Hematopoietic multipotent progenitor cell (in vitro differentiated cells): ENCODE measurements around the gene GRWD1. TPM values are rescaled to one million over a fixed set of nuclear protein-coding genes. Genes with fewer than 3 reads are reported as not detected.
"Not testable (repeated sequence)": the region's sequence is repeated elsewhere in the genome, so short reads cannot be mapped to it uniquely, and the experiment has no call there.

Source experiments
- DNase-seq, 3 donors: peaks; one replicate each; pipeline ENCODE4 v3.0.0-alpha.2; 2011 to 2015; ENCODE audit warnings: low read depth in 2 of 3, low spot score in 2 of 3
- total RNA-seq: library from RNA; depleted of rRNA; stranded (reverse); fragments of >200 nt; gene quantifications from one replicate; pipeline ENCODE4 v1.2.3, GENCODE V29; 2012

The GRWD1 gene
- total RNA-seq, 1 donor = 41.2 TPM

DNA sequence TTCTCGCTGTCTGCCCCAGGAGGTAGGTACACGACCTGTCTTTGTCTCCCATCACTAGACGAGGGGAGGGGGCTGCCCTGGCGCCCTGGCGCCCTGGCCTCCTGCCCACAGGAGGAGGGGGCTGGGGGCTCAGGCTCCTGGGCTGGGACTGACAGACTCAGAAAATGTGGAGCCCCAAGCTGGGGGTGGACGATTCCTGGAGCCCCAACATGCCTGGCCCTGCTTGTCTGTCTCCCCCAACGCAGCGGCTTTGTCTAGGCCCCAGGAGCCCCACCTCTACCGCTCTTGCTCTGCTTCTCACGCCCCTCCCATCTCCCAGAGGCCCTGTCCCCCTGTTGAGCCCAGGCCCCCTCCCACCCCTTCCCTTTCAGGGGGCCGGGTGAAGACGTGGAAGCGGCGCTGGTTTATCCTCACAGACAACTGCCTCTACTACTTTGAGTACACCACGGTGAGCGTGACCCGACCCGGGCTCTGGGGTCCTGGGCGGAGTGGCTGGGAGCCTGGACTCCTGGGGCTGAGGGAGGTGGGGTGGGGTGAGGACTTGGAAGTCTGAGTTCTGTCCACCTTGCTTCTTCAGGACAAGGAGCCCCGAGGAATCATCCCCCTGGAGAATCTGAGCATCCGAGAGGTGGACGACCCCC is 32.0 kb downstream of the GRWD1 start:
- DNase-seq = no peak

GRCh38 chr19:48478339-48479256 is 32.8 kb downstream of the GRWD1 start:
- no peak for DNase-seq

DNA sequence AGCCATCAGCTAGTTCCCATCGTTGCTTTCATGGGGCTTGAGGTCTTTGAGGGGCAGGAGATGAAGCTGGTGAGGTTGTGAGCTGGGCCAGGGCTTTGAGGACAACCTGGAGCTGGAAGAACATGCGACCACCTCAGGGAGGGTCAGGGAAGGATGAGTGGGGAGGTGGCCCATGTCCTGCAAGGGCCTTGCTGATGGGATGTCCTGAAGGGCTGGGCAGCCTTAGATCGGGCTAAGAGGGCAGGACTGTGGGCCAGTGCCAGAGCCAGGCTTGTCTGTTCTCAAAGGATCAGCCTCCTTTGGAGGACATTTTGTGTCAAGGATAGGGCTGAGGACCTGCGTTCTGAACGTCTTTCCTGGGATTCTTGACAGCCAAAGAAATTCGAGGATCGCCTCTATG is 33.9 kb downstream of the GRWD1 start:
- DNase-seq = no peak

GRCh38 chr19:48480183-48480557 is 34.4 kb downstream of the GRWD1 start:
- peak in 2 of 3 donors; percentile 36 to 55 for DNase-seq

DNA sequence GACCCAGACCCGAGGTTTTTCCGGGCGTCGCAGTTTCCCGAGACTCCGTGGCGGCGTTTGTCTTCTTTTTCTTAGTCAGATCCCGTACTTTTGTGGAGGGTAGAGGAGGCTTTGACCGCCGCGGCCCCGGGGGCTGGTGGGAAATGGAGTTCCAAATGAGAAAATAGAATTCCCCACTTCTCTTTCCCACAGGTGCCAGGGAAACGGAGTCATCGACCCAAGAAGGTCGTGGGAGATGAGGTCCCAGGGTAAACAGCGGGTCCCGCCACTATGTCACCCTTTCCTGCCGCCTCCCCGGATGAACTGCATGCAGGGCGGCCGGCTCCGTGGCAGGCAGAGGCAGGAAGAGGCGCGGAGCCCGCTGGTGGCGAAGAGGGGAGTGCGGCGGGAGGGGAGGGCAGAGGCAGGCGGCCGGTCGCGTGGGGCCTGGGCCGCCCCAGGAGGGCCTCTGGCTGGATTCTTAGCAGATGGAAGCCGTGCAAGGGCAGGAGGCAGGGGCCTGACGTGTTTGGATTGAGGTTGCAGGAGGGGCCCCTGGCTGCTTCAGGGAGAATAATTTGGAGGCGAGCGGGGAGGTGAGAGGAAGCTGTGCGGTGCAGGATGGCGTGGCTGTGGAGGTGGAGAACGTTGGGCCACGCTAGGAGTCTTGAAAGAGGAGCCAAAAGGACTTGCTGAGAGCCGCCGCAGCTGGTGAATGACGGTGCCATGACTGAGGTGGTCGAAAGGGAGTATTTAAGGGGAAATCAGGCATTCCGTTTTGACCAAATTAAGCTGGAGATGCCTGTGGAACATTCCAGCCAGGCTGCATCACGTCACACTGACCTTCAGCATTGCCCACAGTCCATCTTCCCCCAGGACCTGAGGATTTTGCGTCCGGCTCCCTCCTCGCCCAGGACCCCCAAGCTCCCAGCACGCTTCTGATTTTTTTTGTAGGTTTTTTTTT is 35.0 kb downstream of the GRWD1 start:
- peak in 2 of 3 donors; percentile 39 to 47 for DNase-seq

DNA sequence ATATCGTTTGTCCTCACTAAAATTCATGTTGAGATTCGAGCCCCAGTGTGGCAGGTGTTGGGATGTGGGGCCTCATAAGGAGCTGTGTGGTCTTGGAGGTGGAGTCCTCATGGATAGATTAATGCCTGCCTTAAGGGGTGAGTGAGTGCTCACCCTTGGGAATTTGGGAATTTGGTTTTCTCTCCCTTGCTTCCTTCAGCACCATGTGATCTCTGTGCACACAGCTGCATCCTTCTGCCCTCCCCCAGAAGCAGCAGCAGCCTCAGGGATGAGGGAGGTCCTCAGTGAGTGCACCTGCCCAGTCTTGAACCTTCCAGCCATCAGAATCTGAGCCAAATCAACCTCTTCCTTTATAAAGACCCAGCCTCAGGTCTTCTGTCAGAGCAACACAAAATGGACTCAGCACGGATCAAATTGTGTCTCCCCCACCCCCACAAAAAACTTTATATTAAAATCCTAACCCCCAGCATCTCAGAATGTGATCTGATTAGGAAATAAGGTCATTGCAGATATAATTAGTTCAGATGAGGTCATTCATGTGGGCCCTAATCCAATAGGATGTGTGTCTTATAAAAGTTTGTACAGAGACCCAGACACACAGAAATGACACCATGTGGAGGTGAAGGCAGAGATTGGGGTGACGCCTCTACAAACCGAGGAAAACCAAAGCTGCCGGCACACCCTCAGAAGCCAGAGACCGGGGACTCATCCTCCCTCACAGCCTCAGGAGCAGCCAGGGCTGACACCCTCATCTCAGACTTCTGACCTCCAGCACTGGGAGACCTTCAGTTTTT is 36.3 kb downstream of the GRWD1 start:
- DNase-seq = no peak

DNA sequence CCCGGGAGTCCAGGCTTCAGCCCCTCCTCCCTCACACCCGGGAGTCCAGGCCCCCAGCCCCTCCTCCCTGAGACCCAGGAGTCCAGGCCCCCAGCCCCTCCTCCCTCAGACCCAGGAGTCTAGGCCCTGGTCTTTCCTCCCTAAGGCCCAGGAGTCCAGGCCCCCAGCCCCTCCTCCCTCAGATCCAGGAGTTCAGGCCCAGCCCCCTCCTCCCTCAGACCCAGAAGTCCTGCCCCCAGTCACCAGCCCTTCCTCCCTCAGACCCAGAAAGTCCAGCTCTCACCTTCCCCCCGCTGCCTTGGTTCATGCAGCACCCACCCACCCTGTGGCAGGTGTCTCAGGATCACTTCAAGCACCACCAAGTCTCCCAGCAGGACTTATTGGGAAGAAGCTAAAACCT is 37.5 kb downstream of the GRWD1 start:
- DNase-seq = no peak

DNA sequence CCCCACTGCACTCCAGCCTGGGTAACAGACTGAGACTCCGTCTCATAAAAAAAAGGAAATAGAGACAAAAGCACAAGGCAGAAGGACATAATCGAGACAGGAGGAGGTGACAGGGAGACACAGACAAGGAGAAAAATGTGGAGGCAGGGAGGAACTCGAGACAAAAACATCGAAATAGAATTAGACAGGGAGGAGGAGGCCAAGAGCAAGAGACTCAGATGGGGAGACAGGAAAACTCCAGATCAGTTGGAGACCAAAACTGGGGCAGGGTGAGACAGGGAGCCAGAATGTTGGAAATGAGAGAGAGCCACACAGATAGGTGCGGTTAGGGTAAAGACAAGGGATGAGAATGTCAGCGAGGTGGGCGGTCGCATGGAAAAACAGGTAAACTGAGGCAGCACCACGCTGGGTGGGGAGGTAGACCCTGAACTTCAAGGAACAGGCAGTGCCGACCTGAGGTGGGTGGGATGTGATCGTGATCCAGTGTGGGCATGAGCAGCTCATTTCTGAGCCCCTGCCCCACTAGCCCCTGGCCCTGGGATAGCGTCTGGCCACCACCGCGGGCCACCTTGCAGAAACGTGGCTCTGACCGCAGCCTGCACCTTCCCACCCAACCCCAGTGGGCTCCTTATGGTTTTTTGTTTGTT is 38.6 kb downstream of the GRWD1 start:
- DNase-seq = no peak

- DNase-seq = no peak
Measured at GRCh38 chr19:48484931-48485612, 39.3 kb downstream of the GRWD1 start.

DNA sequence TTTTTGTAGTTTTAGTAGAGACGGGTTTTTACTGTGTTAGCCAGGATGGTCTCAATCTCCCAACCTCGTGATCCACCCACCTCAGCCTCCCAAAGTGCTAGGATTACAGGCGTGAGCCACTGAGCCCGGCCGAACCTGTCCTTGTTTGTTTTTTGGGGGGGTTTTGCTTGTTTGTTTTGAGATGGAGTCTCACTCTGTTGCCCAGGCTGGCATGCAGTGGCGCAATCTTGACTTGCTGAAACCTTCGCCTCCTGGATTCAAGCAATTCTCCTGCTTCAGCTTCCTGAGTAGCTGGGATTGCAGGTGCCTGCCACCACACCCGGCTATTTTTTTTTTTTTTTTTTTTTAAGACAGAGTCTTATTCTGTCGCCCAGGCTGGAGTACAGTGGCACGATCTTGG is 40.9 kb downstream of the GRWD1 start:
- not testable (repeated sequence) for DNase-seq

DNA sequence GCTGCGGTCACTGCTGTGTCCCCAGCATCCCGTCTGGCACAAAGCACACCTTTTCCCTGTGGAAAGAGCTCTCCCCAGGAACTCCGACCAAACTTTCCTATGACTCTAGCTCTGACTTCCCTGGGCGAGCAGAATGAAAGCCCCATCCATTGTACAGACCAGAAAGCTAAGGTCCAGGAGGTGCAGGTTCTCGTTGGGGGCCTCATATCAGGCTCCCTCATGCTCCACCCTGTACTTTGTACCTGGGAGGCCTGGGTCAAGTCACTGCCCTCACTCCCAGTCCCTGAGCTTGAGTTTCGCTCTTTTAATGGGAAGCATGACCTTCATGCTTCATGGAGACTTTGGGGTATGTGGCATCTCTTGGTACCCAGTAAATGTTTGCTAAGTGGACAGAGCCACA is 41.8 kb downstream of the GRWD1 start:
- no peak for DNase-seq

- DNase-seq = no peak
Measured at GRCh38 chr19:48487948-48488347, 42.2 kb downstream of the GRWD1 start.

GRCh38 chr19:48488478-48488877 is 42.7 kb downstream of the GRWD1 start:
- not testable (repeated sequence) for DNase-seq

DNA sequence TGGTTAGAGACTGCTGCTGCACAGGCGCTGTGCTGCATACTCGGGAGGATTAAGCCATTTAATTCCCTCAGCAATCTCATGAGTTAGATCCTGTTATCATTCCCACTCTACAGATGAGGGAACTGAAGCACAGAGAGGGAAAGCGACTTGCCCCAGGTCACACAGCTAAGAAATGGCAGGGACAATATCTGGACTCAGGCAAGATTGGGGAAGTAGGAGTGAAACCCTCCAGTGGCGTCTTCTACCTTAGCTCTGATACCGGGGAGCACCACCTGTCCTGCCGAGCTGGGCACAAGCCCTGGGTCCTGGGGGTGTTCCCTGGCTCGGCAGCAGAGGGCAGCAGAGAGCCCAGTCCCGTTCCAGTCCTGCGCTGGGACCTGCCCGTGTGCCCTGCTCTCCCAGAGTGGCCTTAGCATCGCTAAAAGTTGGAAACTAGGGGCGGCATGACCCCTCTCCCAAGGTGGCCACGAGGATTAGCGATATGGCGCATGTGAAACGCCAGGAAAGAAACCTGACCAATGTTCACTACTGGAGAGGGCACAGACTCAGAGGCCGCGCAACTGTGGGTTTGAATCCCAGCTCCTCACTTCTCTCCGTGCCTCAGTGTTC is 43.9 kb downstream of the GRWD1 start:
- DNase-seq = peak in 2 of 3 donors; percentile 62 to 73

DNA sequence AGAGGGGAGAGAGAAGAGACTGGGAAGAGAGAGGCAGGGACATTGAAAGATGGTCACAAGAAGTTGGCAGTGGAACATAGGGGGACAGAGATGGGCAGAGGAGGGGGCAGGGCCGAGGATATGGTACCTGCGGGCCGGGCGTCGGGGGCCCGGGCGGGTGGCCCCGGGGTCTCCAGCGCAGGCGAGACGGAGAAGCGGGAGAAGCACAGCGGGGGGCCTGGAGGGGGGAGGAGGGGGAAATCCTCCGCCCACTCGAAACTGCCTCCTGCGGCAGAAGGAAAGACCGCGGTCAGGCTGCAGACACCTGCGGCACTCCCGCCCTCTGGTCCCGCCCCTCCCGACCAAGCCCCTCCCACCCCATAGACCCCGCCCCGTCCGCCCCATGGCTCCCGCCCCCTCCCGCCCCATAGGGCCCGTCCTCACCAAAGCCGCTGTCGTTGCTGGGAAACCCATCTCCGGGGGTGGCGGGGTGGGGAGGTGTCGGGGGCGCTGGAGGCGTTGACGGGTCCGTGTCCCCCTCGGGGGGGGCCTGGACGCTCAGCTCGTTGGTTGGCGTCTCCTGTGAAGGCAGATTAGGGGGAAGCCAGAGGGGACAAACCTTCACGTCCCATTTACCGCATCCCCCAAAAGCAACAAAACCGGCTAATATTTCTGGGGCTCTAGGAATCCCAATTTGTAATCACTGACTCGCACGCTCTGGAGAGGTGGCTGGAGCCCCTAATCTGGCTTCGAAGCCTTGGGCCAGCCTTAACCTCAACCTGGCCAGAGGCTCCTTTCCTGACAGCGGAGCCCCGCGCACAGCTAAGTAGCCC is 45.4 kb downstream of the GRWD1 start:
- peak in 2 of 3 donors; percentile 69 to 79 for DNase-seq

- DNase-seq = no peak
Measured at GRCh38 chr19:48491793-48492123, 46.0 kb downstream of the GRWD1 start.

- DNase-seq = peak in 2 of 3 donors; percentile 93 to 97
Measured at GRCh38 chr19:48492925-48493717, 47.3 kb downstream of the GRWD1 start.
